RKO (cell line): ENCODE results near the gene RRAS2.
"Not testable (repeated sequence)": the region's sequence is repeated elsewhere in the genome, so short reads cannot be mapped to it uniquely, and the experiment has no call there.

Experiments
- DNase-seq: peaks from one replicate; pipeline ENCODE4 v3.0.0-alpha.2; 2016; ENCODE audit warnings: low spot score

Gene RRAS2

DNA sequence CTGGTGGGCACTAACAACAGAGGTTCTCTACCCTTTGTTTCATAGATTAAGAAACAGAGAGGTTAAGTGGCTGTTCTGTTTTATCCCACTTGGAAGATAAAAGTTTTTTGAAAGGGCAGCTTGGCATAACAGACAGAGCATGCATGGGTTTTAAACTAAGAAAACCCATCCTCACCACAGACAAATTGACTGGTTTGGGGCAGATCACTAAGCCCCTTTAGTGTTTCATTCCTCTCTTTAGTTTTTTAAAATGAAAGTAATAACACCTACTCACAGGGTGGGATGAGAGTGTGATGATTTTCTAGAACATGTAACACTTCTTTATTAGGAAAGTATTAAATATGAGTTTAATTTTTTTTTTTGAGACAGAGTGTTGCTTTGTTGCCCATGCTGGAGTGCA, 12.3 kb upstream of the RRAS2 start:
- DNase-seq, result no peak

DNA sequence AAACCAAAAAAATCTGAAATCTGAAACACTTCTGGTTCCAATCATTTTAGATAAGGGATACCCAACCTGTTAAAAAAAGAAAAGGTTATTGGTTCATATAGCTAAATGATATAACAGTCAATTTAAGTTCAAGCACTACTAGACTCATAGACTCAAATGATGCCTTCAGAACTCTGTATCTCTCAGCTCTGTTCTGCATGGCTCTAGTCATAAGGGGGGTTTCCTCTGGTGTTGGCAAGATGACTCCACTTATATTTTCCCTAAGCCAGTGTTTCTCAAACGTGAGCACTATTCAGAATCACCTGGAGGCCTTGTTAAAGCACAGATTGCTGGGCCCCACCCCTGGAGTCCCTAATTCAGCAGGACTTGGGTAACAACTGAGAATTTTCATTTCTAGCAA, 11.5 kb upstream of the RRAS2 start:
- DNase-seq, result no peak

DNA sequence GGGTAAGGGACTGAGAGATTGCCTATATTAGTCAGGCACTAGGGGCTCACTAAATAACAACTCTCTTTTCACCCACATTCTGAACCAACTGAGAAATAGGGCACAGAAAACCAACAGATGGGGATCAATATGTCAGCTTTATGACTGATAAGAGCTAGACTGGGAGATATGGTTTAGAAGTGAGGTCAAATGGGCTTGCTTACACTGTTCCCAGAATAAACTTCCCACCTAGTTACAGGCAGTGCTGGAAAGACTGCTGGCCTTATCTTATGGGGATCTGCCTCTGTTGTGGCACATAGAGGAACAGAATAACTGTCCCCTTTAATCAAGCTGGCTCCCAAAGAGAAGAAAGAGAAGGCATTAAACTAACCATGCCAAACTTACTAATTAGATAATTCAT, 10.6 kb upstream of the RRAS2 start:
- no peak for DNase-seq

DNA sequence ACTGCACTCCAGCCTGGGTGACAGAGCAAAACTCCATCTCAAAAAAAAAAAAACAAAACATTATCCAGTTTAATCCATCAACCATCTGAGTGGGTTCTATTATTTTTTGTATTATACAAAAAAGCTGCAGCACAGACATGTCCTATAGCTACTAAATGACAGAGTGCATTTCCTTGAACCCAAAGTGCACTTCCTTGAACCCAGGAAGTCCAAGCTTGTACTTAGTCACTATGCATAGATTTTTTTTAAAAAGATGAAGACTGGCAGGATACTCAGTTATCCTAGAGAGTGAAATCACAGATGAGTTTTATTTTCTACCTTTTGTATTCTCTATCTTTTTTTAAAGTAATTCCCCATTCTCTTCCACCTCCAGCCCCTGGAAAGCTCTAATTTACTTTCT, 8.0 kb upstream of the RRAS2 start:
- DNase-seq, result no peak

DNA sequence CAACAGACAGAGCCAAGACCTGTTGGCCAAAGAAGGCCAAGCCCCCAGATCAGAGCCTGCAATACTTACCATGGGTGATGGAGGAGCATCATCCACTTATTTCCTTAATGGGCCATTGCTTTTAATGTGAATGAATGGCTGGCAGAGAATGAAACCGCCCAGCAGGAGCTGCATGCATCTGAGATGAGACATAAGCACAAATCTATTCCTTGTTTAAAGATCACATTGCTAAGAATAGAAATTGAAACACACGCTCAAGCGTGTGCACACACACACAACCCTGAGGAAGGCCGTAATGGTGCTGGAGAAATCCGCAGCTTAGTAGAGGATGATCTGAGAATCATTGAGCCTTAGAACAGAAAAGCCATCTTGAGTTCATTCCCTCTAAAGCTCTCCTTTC, 5.3 kb upstream of the RRAS2 start:
- no peak for DNase-seq

DNA sequence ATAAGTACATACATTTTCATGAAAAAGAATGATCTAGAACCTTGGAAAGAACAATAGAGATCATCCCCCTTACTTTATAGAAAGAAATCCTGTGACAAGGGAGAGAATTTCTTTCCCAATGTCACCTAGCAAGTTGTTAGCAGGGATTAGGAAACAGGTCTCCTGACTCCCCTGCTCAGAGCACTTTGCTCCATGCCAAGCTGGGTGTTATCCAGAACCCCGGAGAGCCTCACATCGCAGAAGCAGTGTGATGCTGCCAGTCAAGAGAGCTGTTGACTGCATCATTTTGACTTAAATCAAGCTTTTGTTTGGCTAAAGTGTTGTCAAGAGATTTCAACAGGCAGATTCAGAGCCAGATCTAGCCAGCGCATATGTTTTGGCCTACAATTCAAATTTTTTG, 3.6 kb upstream of the RRAS2 start:
- no peak for DNase-seq

DNA sequence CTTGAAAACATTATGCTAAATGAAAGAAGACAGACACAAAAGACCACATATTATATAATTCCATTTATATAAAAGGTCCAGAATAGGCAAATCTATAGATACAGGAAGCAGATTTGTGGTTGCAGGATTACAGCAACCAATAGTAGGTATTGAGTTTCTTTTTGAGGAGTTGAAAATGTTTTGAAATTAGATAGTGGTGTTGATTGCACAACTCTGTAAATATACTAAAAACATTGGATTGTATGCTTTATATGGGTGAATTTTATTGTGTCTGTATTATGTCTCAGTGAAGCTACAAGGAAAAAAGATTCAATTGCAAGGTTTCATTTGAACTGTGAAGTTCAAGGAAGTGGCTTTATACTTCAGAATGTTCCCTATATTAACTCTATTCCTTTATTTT, 3.0 kb upstream of the RRAS2 start:
- DNase-seq, result no peak

DNA sequence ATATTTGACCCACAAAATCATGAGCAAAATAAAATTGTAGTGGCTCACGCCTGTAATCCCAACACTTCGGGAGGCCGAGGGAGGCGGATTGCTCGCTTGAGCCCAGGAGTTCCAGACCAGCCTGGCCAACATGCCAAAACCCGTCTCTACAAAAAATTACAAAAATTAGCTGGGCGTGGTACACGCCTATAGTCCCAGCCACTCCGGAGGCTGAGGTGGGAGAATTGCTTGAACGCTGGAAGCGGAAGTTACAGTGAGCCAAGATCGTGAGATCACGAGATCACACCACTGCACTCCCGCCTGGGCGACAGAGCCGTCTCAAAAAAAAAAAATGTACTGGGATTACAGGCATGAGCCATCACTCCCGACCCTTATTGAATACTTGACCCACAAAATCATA, 2.0 kb upstream of the RRAS2 start:
- no peak for DNase-seq

DNA sequence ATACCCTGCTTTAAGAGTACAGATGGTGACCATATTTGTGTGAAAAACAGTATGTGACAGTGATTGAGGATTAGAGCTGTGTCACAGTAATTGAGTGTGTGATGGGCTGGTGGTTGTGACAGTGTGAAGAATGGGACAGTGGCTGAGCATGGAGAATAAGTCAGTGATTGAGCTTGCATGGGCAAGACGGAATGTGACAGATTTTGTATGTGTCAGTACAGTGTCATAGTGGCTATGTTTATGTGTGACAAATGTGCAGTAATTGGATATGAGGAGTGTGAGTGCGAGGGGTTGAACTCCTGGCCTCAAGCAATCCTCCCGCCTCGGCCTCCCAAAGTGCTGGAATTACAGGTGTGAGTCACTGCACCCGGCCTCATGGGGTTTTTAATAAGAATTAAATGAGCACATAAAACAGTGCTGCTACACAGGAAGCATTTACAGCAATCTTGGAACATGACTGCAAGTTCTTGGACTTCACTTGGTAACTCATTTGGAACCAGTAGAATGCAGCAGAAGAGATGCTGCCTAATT, 583 bp upstream of the RRAS2 start:
- DNase-seq, result peak; percentile 49

DNA sequence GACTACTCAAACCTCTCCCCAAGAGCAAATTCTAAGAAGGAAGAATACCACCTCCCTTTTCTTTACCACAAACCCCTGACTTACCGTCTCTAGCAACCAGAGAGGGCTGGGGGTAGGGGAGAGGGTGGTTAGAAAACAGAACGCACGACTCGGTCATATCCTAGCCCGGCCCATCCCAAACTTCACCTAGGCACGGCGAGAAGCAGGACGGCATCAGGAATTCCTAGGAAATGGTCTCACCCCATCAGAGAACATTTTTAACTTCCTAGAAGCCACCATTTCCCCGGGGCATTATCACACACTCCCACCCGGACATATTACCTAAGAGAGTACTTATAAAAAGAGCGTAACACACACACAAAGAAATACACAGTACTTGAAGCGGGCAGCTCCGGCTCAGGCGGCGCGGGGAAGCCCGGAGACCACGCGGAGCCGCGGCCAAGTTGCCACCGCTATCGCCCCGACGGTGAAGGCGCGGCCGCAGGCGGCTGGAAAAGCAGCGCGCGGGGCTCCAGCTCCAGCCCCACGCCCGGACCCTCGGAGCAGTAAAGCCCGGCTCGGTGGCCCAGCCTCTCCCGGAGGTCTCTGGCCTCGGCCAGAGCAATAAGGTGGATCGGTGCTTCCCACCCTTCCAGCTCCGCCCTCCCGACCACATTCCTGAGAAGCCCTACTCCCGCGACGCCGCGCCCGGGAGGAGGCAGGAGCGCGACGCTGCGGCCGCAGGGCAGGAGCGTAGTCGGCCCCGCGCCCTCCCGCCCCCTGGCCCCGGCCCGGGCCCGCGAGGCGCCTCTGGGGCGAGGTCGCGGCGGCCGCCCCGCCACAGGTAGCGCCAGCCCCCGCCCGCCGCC, 878 bp downstream of the RRAS2 start:
- peak; percentile 61 for DNase-seq

DNA sequence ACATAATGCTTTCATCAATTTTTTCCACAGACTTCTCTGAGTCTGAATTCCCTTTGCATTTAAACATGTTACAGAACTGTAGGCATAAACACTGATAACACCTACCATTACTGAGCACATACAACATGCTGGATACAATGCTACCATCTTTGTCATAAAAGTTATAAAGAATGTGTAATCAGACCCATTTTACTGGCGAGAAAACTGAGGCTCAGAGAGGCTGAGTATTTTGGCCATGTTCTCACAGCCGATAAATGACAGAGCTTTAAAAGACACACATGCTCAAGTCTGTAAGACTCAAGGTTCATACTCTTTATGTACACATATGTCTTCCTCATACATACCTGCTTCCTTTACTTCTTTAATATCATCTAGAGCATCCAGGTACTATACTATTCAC, 2.6 kb downstream of the RRAS2 start:
- DNase-seq, result no peak

DNA sequence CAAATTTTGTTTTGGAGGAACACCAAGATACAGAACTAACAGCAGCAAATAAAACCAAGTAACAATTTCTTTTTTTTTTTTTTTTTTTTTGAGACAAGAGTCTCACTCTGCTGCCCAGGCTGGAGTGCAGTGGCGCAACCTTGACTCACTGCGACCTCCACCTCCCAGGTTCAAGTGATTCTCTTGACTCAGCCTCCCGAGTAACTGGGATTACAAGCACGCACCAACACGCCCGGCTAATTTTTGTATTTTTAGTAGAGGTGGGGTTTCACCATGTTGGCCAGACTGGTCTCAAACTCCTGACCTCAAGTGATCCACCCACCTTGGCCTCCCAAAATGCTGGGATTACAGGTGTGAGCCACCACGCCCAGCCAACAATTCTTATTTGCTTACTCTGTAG, 4.4 kb downstream of the RRAS2 start:
- DNase-seq, result not testable (repeated sequence)

DNA sequence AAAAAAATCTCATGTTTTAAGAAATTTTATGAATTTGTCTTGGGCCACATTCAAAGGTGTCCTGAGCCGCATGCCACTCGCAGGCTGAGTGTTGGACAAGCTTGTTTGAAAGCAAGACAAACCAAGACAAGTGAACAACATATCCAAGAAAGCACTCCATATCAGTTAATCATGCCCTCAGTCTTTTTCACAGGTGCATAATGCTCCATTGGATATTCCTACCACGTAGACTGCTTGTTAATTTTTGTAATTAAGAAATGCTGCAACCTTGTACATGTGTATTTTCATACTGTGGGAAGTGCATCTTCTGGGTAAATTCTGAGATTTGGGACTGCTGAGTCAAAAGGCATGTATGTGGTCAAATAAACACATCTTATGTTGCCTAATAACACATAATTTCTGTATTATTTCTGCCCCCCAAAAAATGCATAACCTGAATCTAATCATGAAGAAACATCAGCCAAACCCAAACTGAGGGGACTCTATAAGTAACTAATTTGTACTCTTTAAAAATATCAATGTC, 8.2 kb downstream of the RRAS2 start:
- no peak for DNase-seq

DNA sequence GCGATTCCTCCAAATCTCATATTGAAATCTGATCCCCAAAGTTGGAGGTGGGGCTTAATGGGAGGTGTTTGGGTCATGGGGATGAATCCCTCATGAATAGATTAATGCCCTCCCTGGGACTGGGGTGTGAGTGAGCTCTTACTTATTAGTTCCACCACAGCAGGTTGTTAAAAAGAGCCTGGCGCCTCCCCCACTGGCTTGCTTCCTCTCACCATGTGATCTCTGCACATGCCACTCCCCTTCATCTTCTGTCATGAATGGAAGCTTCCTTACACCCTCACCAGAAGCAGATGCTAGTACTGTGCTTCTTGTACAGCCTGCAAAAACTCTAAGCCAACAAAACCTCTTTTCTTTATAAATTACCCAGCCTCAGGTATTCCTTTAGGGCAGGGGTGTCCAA, 8.8 kb downstream of the RRAS2 start:
- DNase-seq, result no peak

DNA sequence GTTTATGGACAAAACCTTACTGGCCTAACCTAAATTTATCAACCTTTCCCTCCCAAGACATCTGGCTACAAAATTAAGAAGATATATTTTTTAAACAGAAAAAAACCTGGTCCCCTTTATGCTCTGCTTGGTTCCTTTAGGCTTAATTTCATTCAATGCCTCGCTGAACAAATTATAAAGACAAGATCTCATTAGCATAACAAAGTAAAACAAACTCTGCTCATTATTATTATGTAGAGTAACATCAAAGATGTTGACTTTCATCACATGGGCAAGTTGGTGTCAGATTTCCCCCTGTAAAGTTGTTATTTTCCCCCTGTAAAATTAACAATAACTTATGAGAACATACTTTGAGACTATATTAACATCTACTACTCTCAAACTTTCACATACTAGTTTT, 11.0 kb downstream of the RRAS2 start:
- no peak for DNase-seq

DNA sequence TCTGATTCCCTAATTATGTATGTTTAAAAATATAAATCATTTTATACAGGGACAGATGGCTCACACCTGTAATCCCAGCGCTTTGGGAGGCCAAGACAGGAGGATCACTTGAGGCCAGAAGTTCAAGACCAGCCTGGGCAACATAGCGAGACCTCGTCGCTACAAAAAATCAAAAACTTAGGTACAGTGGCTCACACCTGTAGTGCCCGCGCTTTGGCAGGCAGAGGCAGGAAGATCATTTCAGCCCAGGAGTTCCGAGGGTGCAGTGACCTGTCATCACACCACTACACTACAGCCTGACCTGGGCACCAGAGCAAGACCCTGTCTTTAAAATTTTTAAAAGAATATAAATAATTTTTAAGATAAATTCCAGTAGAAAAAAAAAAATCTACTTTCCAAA, 11.5 kb downstream of the RRAS2 start:
- DNase-seq, result no peak

DNA sequence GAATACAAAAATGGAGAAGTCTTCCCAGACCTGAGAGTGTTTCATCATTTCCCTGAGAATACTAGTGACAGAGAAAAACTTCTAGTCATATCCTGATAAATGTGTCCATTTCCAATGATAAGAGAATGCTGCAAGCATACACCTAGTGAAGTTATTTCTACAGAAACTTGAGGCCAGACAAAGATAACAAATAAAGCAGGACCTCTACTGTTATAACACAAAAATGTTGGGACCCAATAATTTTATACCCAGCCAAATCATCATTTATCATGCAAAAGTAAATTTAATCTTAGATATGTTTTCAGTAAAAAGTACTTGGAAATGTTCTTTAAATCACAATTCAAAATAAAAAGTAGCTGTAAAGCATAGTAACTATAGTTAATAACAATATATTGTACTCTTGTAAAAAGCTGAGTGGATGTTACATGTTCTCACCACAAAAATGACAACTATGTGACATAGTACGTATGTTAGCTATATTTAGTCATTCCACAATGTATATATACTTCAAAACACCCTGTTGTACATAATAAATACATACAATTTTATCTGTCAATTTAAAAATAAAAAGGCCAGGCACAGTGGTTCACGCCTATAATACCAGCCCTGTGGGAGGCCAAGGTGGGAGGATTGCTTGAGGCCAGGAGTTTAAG, 12.6 kb downstream of the RRAS2 start:
- no peak for DNase-seq

DNA sequence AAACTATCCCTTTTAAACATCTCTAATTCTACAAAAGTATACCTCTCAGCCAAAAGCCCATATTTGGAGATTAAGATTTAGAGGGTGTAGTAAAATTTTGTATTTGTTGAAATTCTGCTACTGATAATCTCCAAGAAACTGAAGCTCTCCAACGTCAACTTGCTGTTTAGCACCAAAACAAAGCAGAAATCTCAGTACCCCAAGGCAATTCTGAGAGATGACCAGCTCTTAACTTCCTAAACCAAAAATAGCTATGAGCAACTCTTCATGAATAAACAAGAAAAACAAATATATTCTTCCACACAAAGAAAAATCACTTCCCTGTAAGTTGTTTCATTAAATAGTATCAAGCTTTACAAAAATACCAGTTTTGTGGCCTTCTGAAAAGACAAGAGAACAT, 13.3 kb downstream of the RRAS2 start:
- DNase-seq, result no peak

DNA sequence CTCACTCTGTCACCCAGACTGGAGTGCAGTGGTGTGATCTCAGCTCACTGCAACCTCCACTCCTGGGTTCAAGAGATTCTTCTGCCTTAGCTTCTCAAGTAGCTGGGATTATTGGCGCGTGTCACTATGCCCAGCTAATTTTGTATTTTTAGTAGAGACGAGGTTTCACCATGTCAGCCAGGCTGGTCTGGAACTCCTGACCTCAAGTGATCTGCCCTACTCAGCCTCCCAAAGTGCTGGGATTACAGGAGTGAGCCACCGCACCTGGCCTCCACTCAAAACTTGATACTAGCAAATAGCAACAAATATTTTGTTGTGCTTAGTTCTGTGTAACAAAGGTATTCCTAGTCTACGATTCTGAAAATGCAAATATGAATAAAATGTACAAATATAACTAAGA, 14.0 kb downstream of the RRAS2 start:
- DNase-seq, result not testable (repeated sequence)

DNA sequence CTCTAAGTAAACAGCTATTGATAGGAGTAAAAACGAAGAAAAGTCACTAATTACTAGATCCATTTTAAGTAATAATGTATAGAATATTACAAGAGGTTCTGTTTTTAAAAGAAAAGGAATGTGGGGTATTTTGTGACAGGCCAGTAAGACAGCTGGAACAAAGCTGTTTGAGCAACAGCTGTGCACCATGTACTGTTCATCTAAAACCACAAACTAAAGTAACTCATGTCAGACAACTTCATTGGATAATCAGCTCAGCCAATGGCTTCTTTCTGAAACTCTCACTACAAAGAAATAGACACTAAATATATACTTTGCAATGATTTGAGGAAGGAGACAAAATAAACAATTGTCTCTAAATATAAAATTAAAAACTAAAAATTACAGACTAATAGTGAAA, 16.1 kb downstream of the RRAS2 start:
- DNase-seq, result no peak

DNA sequence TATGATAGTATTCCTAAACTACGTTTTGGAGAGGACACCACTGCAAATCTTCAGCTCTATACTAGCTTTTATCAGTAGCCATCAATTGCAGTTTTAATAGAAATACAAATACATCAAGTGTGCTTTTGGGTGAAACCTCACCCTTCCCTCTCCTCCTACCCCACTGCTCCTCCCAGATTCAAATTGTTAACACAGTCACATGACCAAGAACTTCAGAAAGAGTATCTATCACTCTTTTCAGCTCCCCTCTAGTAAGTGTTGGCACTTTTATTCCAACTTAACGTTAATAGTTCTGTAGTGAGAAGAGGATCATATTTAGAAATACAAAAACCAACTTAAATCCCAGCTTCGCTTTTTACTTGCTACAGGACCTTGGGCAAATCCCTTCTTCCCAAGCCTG, 17.0 kb downstream of the RRAS2 start:
- DNase-seq, result no peak

DNA sequence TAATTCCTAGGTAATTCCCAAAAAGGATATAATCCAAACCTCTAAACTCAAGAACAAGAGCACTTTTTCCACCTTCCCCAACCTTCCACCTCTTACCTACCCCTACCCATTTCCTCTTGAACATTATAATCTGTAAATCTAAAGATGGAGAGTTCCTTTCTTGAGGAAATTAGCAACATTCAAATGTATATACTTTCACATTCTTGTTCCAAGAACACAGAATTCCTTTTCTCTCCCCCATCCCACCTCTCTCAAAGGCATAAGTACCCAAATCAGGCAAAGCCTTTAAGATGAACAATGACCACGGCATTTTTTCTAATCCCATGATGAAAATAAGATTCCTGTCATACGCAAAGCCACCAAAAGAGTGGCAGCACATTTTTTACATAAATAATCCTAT, 18.3 kb downstream of the RRAS2 start:
- no peak for DNase-seq

DNA sequence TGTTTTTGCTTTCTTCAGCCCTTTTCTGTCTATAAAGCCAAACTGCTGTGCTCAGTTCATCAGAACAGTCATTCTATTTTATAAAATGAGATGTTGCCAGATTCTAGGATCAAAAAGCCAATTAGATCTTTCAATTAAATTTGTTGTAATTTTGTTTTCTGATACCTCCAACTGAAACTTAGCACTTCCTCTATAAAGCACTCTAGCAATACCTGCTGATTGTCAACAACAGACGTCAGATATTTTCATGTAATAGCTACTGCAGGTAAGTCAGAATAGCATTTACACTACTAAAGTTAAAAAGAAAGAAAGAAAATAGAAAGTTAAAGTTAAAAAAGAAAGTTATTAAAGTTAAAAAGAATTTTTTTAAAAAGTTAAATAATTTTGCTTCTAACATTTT, 19.6 kb downstream of the RRAS2 start:
- DNase-seq, result no peak
